NCI-H2196 treated with DMSO at 0.1 percent for 48 hours (cell line): ENCODE results near the gene DHRS13.
"Not testable (repeated sequence)": the region's sequence is repeated elsewhere in the genome, so short reads cannot be mapped to it uniquely, and the experiment has no call there.

ENCODE experiments used
- DNase-seq: peaks from one replicate; lab custom pipeline; 2025; ENCODE audit not compliant: unreplicated experiment; lab: John Stamatoyannopoulos, UW

Gene DHRS13

GRCh38 chr17:28861393-28862203, 41.3 kb downstream of the DHRS13 start:
- no peak for DNase-seq

GRCh38 chr17:28860363-28860808, 42.5 kb downstream of the DHRS13 start:
- DNase-seq = no peak

- no peak for DNase-seq
Observed at GRCh38 chr17:28858801-28859355, 44.0 kb downstream of the DHRS13 start.

- no peak for DNase-seq
Observed at GRCh38 chr17:28857905-28858800, 44.7 kb downstream of the DHRS13 start.

GRCh38 chr17:28856028-28856574, 46.8 kb downstream of the DHRS13 start:
- DNase-seq = no peak

- DNase-seq = no peak
Observed at GRCh38 chr17:28855336-28855679, 47.6 kb downstream of the DHRS13 start.

- DNase-seq = peak; percentile 53
Observed at GRCh38 chr17:28854457-28855335, 48.2 kb downstream of the DHRS13 start, which contains the start of gene ERAL1. ERAL1 (plus strand) TSS chr17:28855016; CDS start chr17:28855035, 19 bp downstream.

- DNase-seq = no peak
Observed at GRCh38 chr17:28853295-28853694, 49.6 kb downstream of the DHRS13 start.

- DNase-seq = no peak
Observed at GRCh38 chr17:28849281-28849680, 53.6 kb downstream of the DHRS13 start.

- not testable (repeated sequence) for DNase-seq
Observed at GRCh38 chr17:28848667-28849066, 54.2 kb downstream of the DHRS13 start.
